ENCODE data around the gene HAGH.

DNA sequence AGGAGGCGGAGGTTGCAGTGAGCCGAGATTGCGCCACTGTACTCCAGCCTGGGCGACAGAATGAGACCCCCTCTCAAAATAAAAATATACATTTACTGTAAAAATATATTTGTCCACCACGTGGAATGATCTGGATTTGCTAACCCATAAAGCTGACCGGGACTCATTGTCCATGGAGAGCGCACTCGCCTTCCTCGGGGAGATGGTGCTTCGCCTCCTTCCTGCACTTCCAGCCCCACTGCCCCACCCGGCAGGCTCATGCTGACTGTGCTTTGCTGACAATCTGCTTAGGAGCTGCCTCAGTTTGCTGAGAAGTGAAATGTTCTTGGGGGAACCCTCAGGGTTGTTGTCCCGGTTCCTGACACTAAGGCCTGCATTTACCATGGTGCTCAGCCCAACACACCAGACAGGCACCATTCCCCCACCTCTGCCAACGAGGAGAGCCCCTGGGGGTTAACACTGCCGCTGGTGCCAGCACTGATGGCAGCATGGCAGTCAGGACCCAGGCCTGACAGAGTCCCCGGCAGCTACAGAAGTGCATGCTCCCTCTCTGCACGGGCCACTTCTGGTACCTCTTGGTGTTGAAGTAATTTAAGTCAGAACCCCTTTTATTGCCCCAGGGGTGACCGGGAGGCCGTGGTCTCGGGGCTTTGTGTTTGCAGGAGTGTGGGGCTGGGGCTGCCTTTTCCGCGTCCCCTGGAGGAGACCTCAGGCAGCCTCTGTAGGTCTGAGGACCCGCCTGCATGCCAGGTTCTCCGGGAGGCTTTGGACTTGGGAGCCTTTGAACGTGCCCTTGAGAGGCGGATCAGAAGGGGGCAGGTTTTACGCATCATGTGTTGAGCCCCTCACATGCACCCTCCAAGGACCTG lies 41.4 kb downstream of the HAGH start:
- TF ChIP-seq, protein P1, sequence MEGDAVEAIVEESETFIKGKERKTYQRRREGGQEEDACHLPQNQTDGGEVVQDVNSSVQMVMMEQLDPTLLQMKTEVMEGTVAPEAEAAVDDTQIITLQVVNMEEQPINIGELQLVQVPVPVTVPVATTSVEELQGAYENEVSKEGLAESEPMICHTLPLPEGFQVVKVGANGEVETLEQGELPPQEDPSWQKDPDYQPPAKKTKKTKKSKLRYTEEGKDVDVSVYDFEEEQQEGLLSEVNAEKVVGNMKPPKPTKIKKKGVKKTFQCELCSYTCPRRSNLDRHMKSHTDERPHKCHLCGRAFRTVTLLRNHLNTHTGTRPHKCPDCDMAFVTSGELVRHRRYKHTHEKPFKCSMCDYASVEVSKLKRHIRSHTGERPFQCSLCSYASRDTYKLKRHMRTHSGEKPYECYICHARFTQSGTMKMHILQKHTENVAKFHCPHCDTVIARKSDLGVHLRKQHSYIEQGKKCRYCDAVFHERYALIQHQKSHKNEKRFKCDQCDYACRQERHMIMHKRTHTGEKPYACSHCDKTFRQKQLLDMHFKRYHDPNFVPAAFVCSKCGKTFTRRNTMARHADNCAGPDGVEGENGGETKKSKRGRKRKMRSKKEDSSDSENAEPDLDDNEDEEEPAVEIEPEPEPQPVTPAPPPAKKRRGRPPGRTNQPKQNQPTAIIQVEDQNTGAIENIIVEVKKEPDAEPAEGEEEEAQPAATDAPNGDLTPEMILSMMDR (IDR thresholded peaks at IDR 0.05; ENCODE audit: borderline replicate concordance, extremely low read depth, low read length, poor library complexity, severe bottlenecking): no peak
- TF ChIP-seq EZH2 (IDR thresholded peaks at IDR 0.05; ENCODE audit: borderline replicate concordance, low read depth, low read length, severe bottlenecking): no peak
